HCT116 (cell line): ENCODE data around the gene TLL2. TPM values are rescaled to one million over a fixed set of nuclear protein-coding genes. Genes with fewer than 3 reads are reported as not detected.

Experiments
- ATAC-seq: fragments of 200-7000 bp; cut with Tn5 transposase; 2 replicates; pipeline ENCODE4 v1.9.1; 2020; ENCODE audit warnings: mild to moderate bottlenecking, moderate library complexity
- BruUV-seq: library from RNA; stranded (reverse); fragments of 400-500 nt; replicated peaks from 2 replicates; lab custom pipeline; 2021; lab: Mats Ljungman, UMichigan
- CTCF ChIA-PET: fragments of 300-600 bp; sonication (Branson Sonifier 250); formaldehyde crosslinking; loops from one replicate; lab custom pipeline; 2021; ENCODE audit warnings: antibody characterized with exemption; lab: Charles Lee
- POLR2A ChIA-PET: fragments of 300-600, 350-600 bp; sonication (Branson Sonifier 250); formaldehyde crosslinking; loops from one replicate; lab custom pipeline; 2021; ENCODE audit warnings: antibody characterized with exemption; lab: Charles Lee
- RAD21 ChIA-PET, 2 experiments: fragments of 300-600 bp; sonication (Branson Sonifier 250); formaldehyde crosslinking; loops; one replicate each; lab custom pipeline; 2023; ENCODE audit warnings: low total read pairs in 2 of 2; ENCODE audit not compliant: uncharacterized antibody in 2 of 2, unreplicated experiment in 2 of 2, low non-redundant PET in 1 of 2; lab: Charles Lee
- DNase-seq: peaks from one replicate; pipeline ENCODE4 v3.0.0-alpha.2; 2010; ENCODE audit warnings: low read depth, low spot score
- H2AFZ ChIP-seq: fragments of 200-600 bp; shearing (Covaris generic), sonication (generic); 2 replicates; pipeline ENCODE4 v1.6.1; 2017; ENCODE audit warnings: low read depth, mixed run types, mixed read lengths, antibody characterized with exemption, low read length; ENCODE audit not compliant: poor library complexity, severe bottlenecking
- H3K27ac ChIP-seq: 2 replicates; pipeline ENCODE4 v1.5.1; 2012; ENCODE audit warnings: low read depth, low read length
- H3K27me3 ChIP-seq: fragments of 200-600 bp; sonication (generic); 2 replicates; pipeline ENCODE4 v1.6.1; 2016; ENCODE audit warnings: mixed run types, low read length, mixed read lengths; ENCODE audit not compliant: insufficient read depth
- H3K36me3 ChIP-seq, 2 experiments: fragments of 200-500 bp in 1 of 2; fragments of 200-600 bp in 1 of 2; sonication (Bioruptor generic) in 1 of 2; sonication (generic) in 1 of 2; 2 replicates each; pipeline versions ENCODE4 v1.5.1 to v1.6.1; 2014 to 2016; ENCODE audit warnings: low read length in 2 of 2, inconsistent platforms in 1 of 2, mixed read lengths in 1 of 2, mixed run types in 1 of 2; ENCODE audit not compliant: insufficient read depth in 2 of 2, control insufficient read depth in 1 of 2
- H3K4me1 ChIP-seq, 2 experiments: fragments of 200-600 bp in 1 of 2; sonication (generic) in 1 of 2; 2 replicates each; pipeline versions ENCODE4 v1.5.1 to v1.6.1; 2012 to 2017; ENCODE audit warnings: low read length in 2 of 2, inconsistent platforms in 1 of 2, mild to moderate bottlenecking in 1 of 2, mixed read lengths in 1 of 2, mixed run types in 1 of 2, moderate library complexity in 1 of 2; ENCODE audit not compliant: insufficient read depth in 2 of 2, control insufficient read depth in 1 of 2
- H3K4me2 ChIP-seq: fragments of 200-600 bp; sonication (generic); 2 replicates; pipeline ENCODE4 v1.6.1; 2017; ENCODE audit warnings: mixed run types, low read length, mixed read lengths
- H3K4me3 ChIP-seq, 2 experiments: fragments of 200-600 bp in 1 of 2; sonication (generic) in 1 of 2; replicated peaks in 1 of 2; 2 replicates each; pipeline ENCODE4 v1.5.1; 2011 to 2016; ENCODE audit warnings: low read length in 2 of 2, control low read depth in 1 of 2, low read depth in 1 of 2, mild to moderate bottlenecking in 1 of 2, mixed read lengths in 1 of 2, mixed run types in 1 of 2
- H3K79me2 ChIP-seq: fragments of 200-600 bp; sonication (generic); 2 replicates; pipeline ENCODE4 v1.6.1; 2017; ENCODE audit warnings: mild to moderate bottlenecking, mixed run types, low read length, moderate library complexity, mixed read lengths; ENCODE audit not compliant: insufficient read depth
- H3K9ac ChIP-seq: fragments of 200-600 bp; sonication (generic); 2 replicates; pipeline ENCODE4 v1.6.1; 2016; ENCODE audit warnings: low read length, mixed read lengths
- H3K9me2 ChIP-seq: fragments of 200-600 bp; sonication (generic), shearing (Covaris generic); 2 replicates; pipeline ENCODE4 v1.6.1; 2017; ENCODE audit warnings: mixed run types, mild to moderate bottlenecking, moderate library complexity; ENCODE audit not compliant: insufficient read depth
- H3K9me3 ChIP-seq, 2 experiments: fragments of 200-500 bp in 1 of 2; fragments of 200-600 bp in 1 of 2; sonication (Bioruptor generic) in 1 of 2; sonication (generic) in 1 of 2; 2 replicates each; pipeline ENCODE4 v1.6.1; 2014 to 2017; ENCODE audit warnings: low read length in 2 of 2, mixed read lengths in 2 of 2, inconsistent platforms in 1 of 2, low read depth in 1 of 2, mild to moderate bottlenecking in 1 of 2, mixed run types in 1 of 2, moderate library complexity in 1 of 2; ENCODE audit not compliant: control insufficient read depth in 1 of 2, insufficient read depth in 1 of 2
- H4K20me1 ChIP-seq: fragments of 200-600 bp; sonication (generic), shearing (Covaris generic); 2 replicates; pipeline ENCODE4 v1.6.1; 2017; ENCODE audit warnings: mixed run types, mild to moderate bottlenecking, moderate library complexity; ENCODE audit not compliant: insufficient read depth
- CEBPB ChIP-seq: IDR thresholded peaks from 2 replicates; pipeline ENCODE4 v1.6.1; 2012; ENCODE audit warnings: low read depth
- EGR1 ChIP-seq: IDR thresholded peaks from 2 replicates; pipeline ENCODE4 v1.6.1; 2012; ENCODE audit warnings: low read depth
- ELF1 ChIP-seq: IDR thresholded peaks from 2 replicates; pipeline ENCODE4 v1.6.1; 2012; ENCODE audit warnings: low read depth, borderline replicate concordance
- EZH2 ChIP-seq: fragments of 200-600 bp; sonication (generic); IDR thresholded peaks from 2 replicates; pipeline ENCODE4 v1.6.1; 2017; ENCODE audit warnings: antibody characterized with exemption, mixed run types
- EZH2phosphoT487 ChIP-seq: fragments of 200-600 bp; IDR thresholded peaks from 2 replicates; pipeline ENCODE4 v1.6.1; 2018; ENCODE audit warnings: antibody characterized with exemption, borderline replicate concordance
- FOSL1 ChIP-seq: IDR thresholded peaks from 2 replicates; pipeline ENCODE4 v1.6.1; 2012; ENCODE audit warnings: low read depth
- JUND ChIP-seq: IDR thresholded peaks from 2 replicates; pipeline ENCODE4 v1.6.1; 2012
- POLR2A ChIP-seq: IDR thresholded peaks from 2 replicates; pipeline ENCODE4 v1.7.0; 2011; ENCODE audit warnings: borderline replicate concordance; ENCODE audit not compliant: insufficient read depth, insufficient read length; ENCODE audit errors: extremely low read depth
- RAD21 ChIP-seq: IDR thresholded peaks from 2 replicates; pipeline ENCODE4 v1.6.1; 2012; ENCODE audit warnings: low read depth, mild to moderate bottlenecking
- SIN3A ChIP-seq: IDR thresholded peaks from 2 replicates; pipeline ENCODE4 v1.6.1; 2012; ENCODE audit warnings: low read depth
- TCF7L2 ChIP-seq: IDR thresholded peaks from 2 replicates; pipeline ENCODE4 v1.7.0; 2011; ENCODE audit warnings: borderline replicate concordance, inconsistent platforms; ENCODE audit not compliant: insufficient read depth, insufficient read length; ENCODE audit errors: extremely low read depth
- ZFX ChIP-seq: fragments of 450-650 bp; IDR thresholded peaks from 2 replicates; pipeline ENCODE4 v1.6.1; 2017
- intact Hi-C: fragments of 100-400 bp; cut with micrococcal nuclease; formaldehyde crosslinking; loops from 2 replicates; pipeline ENCODE4 v1.10.0; 2022
- total RNA-seq: library from RNA; stranded (reverse); gene quantifications from one replicate; pipeline ENCODE4 v1.2.1, GENCODE V29; 2021; ENCODE audit not compliant: unreplicated experiment
- TF ChIP-seq, protein P1 (sequence below): IDR thresholded peaks from 2 replicates; pipeline ENCODE4 v1.6.1; 2011; ENCODE audit warnings: mild to moderate bottlenecking, low read length, moderate library complexity; ENCODE audit not compliant: insufficient replicate concordance; ENCODE audit errors: extremely low read depth
- TF ChIP-seq, protein P2 (sequence below), 3 experiments: fragments of 200-600 bp in 1 of 3; sonication (generic) in 1 of 3; IDR thresholded peaks in 2 of 3; conservative IDR thresholded peaks in 1 of 3; 2 replicates each; pipeline ENCODE4 v1.5.1; 2012 to 2017; ENCODE audit warnings: low read depth in 2 of 3, low read length in 2 of 3, antibody characterized with exemption in 1 of 3, borderline replicate concordance in 1 of 3, control low read depth in 1 of 3, mild to moderate bottlenecking in 1 of 3, mixed read lengths in 1 of 3, mixed run types in 1 of 3, moderate library complexity in 1 of 3; ENCODE audit not compliant: insufficient read depth in 1 of 3

Gene TLL2
- total RNA-seq, 1 experiment from 2014 or later, result 1.3 TPM

DNA sequence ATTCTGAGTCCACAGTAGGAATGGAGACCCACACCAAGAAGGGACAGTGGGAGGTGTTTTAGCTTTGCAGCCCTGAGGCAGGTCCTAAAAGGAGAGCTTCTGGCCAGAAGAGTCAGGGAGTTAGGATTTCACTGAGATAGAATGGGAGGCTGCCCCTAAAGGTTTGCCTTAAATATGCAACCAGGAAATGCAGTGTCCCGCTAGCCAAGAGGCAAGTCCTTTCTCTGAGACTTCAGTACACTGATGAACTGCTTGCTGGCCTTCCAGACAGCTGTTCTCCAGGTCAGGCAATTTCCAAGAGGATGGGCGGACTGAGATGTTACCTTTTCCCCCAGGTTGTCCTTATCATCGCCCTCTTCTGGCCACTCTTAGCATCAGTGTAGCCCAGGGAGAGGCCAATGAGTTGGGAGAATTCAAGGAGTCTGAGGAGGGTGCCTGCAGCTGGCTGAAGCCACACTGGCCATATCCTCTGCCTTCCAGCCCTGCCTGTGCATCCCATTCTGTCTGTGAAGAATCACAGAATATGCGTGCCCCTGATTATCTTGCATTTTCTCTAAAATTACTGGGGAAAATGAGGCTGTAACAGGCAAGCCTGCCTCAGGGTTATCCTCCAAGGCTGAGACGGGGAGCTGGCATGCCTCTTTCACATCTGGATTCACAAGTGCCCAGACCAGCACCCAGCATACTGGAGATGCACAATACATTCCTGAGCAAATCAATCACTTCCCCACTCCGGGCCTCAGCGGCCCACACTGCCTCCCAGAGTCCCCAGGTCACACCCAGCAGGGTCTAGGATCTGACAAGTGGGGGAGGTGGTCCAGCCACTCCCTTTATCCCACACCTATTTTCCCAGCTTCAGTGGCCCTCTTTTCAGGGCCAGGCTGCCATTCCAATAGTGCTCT, 2.4 kb downstream of the TLL2 start:
- H3K4me1 ChIP-seq, result peaks cover 0 to 24% of the 10 kb centered on the region in 2 experiments; a peak in 2 of 4 replicates
- no peak overlapping the region for H3K4me3 ChIP-seq
- TF ChIP-seq TCF7L2 (no peak), CEBPB (no peak), ZFX (no peak), RAD21 (peak; percentile 62), JUND (no peak), ELF1 (no peak), POLR2A (no peak), SIN3A (no peak), EGR1 (no peak), EZH2 (no peak), FOSL1 (no peak), EZH2phosphoT487 (no peak)
- TF ChIP-seq, protein P1, sequence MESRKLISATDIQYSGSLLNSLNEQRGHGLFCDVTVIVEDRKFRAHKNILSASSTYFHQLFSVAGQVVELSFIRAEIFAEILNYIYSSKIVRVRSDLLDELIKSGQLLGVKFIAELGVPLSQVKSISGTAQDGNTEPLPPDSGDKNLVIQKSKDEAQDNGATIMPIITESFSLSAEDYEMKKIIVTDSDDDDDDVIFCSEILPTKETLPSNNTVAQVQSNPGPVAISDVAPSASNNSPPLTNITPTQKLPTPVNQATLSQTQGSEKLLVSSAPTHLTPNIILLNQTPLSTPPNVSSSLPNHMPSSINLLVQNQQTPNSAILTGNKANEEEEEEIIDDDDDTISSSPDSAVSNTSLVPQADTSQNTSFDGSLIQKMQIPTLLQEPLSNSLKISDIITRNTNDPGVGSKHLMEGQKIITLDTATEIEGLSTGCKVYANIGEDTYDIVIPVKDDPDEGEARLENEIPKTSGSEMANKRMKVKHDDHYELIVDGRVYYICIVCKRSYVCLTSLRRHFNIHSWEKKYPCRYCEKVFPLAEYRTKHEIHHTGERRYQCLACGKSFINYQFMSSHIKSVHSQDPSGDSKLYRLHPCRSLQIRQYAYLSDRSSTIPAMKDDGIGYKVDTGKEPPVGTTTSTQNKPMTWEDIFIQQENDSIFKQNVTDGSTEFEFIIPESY, result no peak
- TF ChIP-seq, protein P2, sequence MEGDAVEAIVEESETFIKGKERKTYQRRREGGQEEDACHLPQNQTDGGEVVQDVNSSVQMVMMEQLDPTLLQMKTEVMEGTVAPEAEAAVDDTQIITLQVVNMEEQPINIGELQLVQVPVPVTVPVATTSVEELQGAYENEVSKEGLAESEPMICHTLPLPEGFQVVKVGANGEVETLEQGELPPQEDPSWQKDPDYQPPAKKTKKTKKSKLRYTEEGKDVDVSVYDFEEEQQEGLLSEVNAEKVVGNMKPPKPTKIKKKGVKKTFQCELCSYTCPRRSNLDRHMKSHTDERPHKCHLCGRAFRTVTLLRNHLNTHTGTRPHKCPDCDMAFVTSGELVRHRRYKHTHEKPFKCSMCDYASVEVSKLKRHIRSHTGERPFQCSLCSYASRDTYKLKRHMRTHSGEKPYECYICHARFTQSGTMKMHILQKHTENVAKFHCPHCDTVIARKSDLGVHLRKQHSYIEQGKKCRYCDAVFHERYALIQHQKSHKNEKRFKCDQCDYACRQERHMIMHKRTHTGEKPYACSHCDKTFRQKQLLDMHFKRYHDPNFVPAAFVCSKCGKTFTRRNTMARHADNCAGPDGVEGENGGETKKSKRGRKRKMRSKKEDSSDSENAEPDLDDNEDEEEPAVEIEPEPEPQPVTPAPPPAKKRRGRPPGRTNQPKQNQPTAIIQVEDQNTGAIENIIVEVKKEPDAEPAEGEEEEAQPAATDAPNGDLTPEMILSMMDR (IDR thresholded peaks at IDR 0.05 in 2 of 3, conservative IDR thresholded peaks at IDR 0.05 in 1 of 3; ENCODE audit: borderline replicate concordance in 1 of 3, insufficient read depth in 1 of 3, low read depth in 2 of 3, low read length in 2 of 3), result peak; percentile 80 to 85 (median 80)
- no peak overlapping the region for H3K27ac ChIP-seq
- intact Hi-C loops, result loop anchor here (1.0 to 2.0 kb wide), 3 partner anchors 40 to 136 kb away; no protein-coding TSS in a partner anchor
- H3K4me2 ChIP-seq, result no peak overlapping the region
- DNase-seq (peak; percentile 31), ATAC-seq (peak; percentile 57)
- CTCF ChIA-PET, result interaction anchor here (0.6 to 3.7 kb wide), 14 partner anchors 8 to 177 kb away, joined by 3 to 28 read pairs (median 6); no protein-coding TSS in a partner anchor
- H4K20me1 ChIP-seq, result no peaks in the 10 kb centered on the region
- no peaks in the 10 kb centered on the region for H3K36me3 ChIP-seq
- no peaks in the 10 kb centered on the region for H3K79me2 ChIP-seq
- POLR2A ChIA-PET, result interaction anchor here (1.2 kb wide), 1 partner anchor 10 kb away, joined by 5 read pairs; no protein-coding TSS in a partner anchor
- no peaks in the 10 kb centered on the region for H3K9me2 ChIP-seq
- H3K9me3 ChIP-seq, result no peaks in the 10 kb centered on the region
- H2AFZ ChIP-seq, result no peak overlapping the region
- no peak overlapping the region for H3K9ac ChIP-seq
- RAD21 ChIA-PET, result interaction anchor here in 1 of 2 experiments (0.6 to 0.8 kb wide), 2 partner anchors 116 to 136 kb away, joined by 3 read pairs; no protein-coding TSS in a partner anchor
- H3K27me3 ChIP-seq, result no peaks in the 10 kb centered on the region
- BruUV-seq, result no TSS peak
